Smooth muscle cell (in vitro differentiated cells): Measurements from ENCODE around the gene PDIA5. TPM values are rescaled to one million over a fixed set of nuclear protein-coding genes. Genes with fewer than 3 reads are reported as not detected.

Experiments used
- DNase-seq: peaks from one replicate; lab custom pipeline; 2025; ENCODE audit not compliant: unreplicated experiment; lab: John Stamatoyannopoulos, UW
- H2AFZ ChIP-seq: fragments of 200-600 bp; sonication (generic); 2 replicates; pipeline ENCODE4 v1.6.0; 2016; ENCODE audit warnings: antibody characterized with exemption, low read depth, mild to moderate bottlenecking
- H3F3A ChIP-seq: fragments of 200-600 bp; sonication (generic); 2 replicates; pipeline ENCODE4 v1.6.0; 2017; ENCODE audit warnings: antibody characterized with exemption, low read depth
- H3K27ac ChIP-seq: fragments of 200-600 bp; sonication (generic); 2 replicates; pipeline ENCODE4 v1.5.1; 2016; ENCODE audit warnings: low read depth, mild to moderate bottlenecking
- H3K27me3 ChIP-seq: fragments of 200-600 bp; sonication (generic); 2 replicates; pipeline ENCODE4 v1.6.1; 2016; ENCODE audit warnings: low read depth, mild to moderate bottlenecking
- H3K36me3 ChIP-seq: fragments of 200-600 bp; sonication (generic); 2 replicates; pipeline ENCODE4 v1.5.1; 2016; ENCODE audit warnings: low read depth
- H3K4me1 ChIP-seq: fragments of 200-600 bp; sonication (generic); 2 replicates; pipeline ENCODE4 v1.5.1; 2016; ENCODE audit warnings: low read depth
- H3K4me2 ChIP-seq: fragments of 200-600 bp; sonication (generic); 2 replicates; pipeline ENCODE4 v1.6.0; 2016; ENCODE audit warnings: mild to moderate bottlenecking
- H3K4me3 ChIP-seq: fragments of 200-600 bp; sonication (generic); 2 replicates; pipeline ENCODE4 v1.5.1; 2016; ENCODE audit warnings: mild to moderate bottlenecking
- H3K79me2 ChIP-seq: fragments of 200-600 bp; sonication (generic); 2 replicates; pipeline ENCODE4 v1.6.0; 2016; ENCODE audit warnings: low read depth, mild to moderate bottlenecking
- H3K9ac ChIP-seq: fragments of 200-600 bp; sonication (generic); 2 replicates; pipeline ENCODE4 v1.6.0; 2016; ENCODE audit warnings: low read depth
- H3K9me3 ChIP-seq: fragments of 200-600 bp; sonication (generic); replicated peaks from 2 replicates; pipeline ENCODE4 v1.5.1; 2016; ENCODE audit warnings: low read depth
- H4K20me1 ChIP-seq: fragments of 200-600 bp; sonication (generic); 2 replicates; pipeline ENCODE4 v1.6.0; 2016; ENCODE audit warnings: low read depth
- WGBS: methylation state at CpG from one replicate; pipeline ENCODE4 v1.1.7; 2016; ENCODE audit warnings: low lambda C conversion rate; 5-methylcytosine and 5-hydroxymethylcytosine counted together
- polyA plus RNA-seq: library from polyadenylated mRNA; unstranded; fragments of >200 nt; fragmentation: Nextera tagmentation; extraction: Ambion mirVana; gene quantifications from 2 replicates; pipeline ENCODE4 v1.2.1, GENCODE V29; 2016
- total RNA-seq: library from RNA; depleted of rRNA; stranded (reverse); fragments of >200 nt; gene quantifications from 2 replicates; pipeline ENCODE4 v1.2.3, GENCODE V29; 2014
- TF ChIP-seq, protein P1 (sequence below): fragments of 200-600 bp; sonication (generic); IDR thresholded peaks from 2 replicates; pipeline ENCODE4 v1.5.1; 2017; ENCODE audit warnings: borderline replicate concordance, mild to moderate bottlenecking, antibody characterized with exemption; ENCODE audit not compliant: insufficient read depth, poor library complexity, severe bottlenecking

The PDIA5 gene
- total and polyA plus RNA-seq, 2 experiments from 2014 or later: 65.4 to 102 TPM

DNA sequence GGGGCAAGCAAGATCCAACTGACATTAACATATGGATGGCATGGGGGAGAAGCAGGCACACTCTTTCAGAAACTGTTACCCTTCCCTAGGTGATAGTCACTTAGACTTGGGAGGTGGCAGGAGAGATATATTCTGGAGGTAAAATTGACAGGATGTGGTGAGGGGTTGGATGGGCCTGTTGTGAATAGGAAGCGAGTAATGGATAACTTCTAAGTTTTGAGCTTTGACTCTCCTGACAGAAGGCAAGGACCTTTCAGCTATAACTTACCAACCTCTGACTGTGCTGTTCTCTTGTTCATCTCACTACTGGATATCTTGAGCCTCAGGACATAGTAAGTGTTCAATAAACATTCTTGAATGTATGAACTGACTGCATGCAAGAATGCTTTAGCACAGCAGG is 1.9 kb upstream of the PDIA5 start:
- Histone ChIP-seq H3K27ac (no peak overlapping the region), H4K20me1 (peaks cover 23% of the 10 kb centered on the region), H3K4me1 (peaks cover 12% of the 10 kb centered on the region), H2AFZ (no peak overlapping the region), H3K4me3 (no peak overlapping the region), H3K36me3 (no peaks in the 10 kb centered on the region), H3K9me3 (no peaks in the 10 kb centered on the region), H3K4me2 (no peak overlapping the region), H3K79me2 (peaks cover 30% of the 10 kb centered on the region), H3K9ac (no peak overlapping the region), H3K27me3 (no peaks in the 10 kb centered on the region), H3F3A (no peaks in the 10 kb centered on the region)
- 11% methylated on average over 1 of the region's 1 CpG for WGBS
- DNase-seq: no peak
- TF ChIP-seq, protein P1, sequence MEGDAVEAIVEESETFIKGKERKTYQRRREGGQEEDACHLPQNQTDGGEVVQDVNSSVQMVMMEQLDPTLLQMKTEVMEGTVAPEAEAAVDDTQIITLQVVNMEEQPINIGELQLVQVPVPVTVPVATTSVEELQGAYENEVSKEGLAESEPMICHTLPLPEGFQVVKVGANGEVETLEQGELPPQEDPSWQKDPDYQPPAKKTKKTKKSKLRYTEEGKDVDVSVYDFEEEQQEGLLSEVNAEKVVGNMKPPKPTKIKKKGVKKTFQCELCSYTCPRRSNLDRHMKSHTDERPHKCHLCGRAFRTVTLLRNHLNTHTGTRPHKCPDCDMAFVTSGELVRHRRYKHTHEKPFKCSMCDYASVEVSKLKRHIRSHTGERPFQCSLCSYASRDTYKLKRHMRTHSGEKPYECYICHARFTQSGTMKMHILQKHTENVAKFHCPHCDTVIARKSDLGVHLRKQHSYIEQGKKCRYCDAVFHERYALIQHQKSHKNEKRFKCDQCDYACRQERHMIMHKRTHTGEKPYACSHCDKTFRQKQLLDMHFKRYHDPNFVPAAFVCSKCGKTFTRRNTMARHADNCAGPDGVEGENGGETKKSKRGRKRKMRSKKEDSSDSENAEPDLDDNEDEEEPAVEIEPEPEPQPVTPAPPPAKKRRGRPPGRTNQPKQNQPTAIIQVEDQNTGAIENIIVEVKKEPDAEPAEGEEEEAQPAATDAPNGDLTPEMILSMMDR: no peak

GRCh38 chr3:123066599-123066895 is 278 bp upstream of the PDIA5 start:
- no peaks in the 10 kb centered on the region for H3K9me3 ChIP-seq
- WGBS: 12% methylated on average over 6 of the region's 6 CpGs
- H3K27ac ChIP-seq: peak overlapping the region; percentile 65
- peaks cover 12% of the 10 kb centered on the region for H3K4me1 ChIP-seq
- peak overlapping the region; percentile 98 for H3K4me3 ChIP-seq
- H3K79me2 ChIP-seq: peaks cover 47% of the 10 kb centered on the region
- H3K27me3 ChIP-seq: no peaks in the 10 kb centered on the region
- H4K20me1 ChIP-seq: peaks cover 39% of the 10 kb centered on the region
- TF ChIP-seq, protein P1: no peak
- H2AFZ ChIP-seq: peak overlapping the region; percentile 51
- H3K9ac ChIP-seq: no peak overlapping the region
- no peaks in the 10 kb centered on the region for H3K36me3 ChIP-seq
- peak overlapping the region; percentile 94 for H3K4me2 ChIP-seq
- H3F3A ChIP-seq: no peaks in the 10 kb centered on the region
- DNase-seq: no peak

DNA sequence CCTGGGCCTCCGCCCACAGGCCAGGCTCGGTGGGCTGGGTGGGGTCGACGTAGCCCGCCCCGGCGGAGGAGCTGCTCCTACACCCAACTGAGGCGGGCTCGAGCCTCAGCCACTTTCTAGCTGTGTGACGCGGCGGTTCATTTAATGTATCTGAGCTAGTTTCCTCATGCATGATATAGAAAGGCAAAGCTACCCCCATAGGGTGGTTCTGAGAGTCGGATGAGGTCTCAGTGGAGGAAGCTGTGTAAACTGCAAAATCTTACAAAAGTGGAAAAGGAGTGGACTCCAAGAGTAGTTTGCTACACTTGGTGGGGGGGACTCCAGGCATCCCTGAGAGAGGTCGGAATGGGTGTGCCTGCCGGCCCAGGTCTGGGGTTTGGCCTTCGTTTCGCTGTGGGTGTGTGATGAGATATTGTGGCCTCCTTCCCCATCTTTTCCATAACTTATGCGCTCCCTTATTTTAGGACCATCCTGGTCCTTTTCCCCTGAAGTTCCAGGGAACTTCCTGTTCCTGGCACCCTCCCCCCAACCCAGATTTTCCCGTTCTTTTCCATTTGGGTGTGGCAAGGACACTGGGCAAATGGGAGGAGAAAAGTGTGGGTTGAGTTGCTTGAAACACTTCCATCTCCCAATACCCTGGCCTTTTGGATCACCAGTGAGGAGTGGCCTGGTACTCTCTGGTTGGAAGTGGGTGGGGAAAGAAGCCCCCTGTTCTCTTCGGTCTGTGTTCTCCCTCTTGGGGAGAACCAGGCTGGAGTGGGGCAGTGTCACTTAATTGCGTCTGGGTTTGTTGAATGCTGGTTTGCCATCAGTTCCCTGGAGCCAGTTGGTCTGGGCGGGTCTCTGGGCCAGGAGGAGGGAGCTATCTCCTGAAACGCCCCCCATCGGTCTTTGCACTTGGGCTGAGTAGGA is 1.1 kb downstream of the PDIA5 start:
- peak overlapping the region; percentile 65 for H3K27ac ChIP-seq
- peaks cover 61% of the 10 kb centered on the region for H3K79me2 ChIP-seq
- DNase-seq: no peak
- H3K36me3 ChIP-seq: no peaks in the 10 kb centered on the region
- H3K4me2 ChIP-seq: peak overlapping the region; percentile 94
- 5% methylated on average over 24 of the region's 24 CpGs for WGBS
- H2AFZ ChIP-seq: peak overlapping the region; percentile 51
- H3K27me3 ChIP-seq: no peaks in the 10 kb centered on the region
- no peaks in the 10 kb centered on the region for H3F3A ChIP-seq
- H3K4me3 ChIP-seq: peak overlapping the region; percentile 98
- TF ChIP-seq, protein P1: no peak
- H4K20me1 ChIP-seq: peaks cover 53% of the 10 kb centered on the region
- H3K9me3 ChIP-seq: no peaks in the 10 kb centered on the region
- peak overlapping the region; percentile 93 for H3K9ac ChIP-seq
- peaks cover 12% of the 10 kb centered on the region for H3K4me1 ChIP-seq
